NCI-H446 treated with DMSO at 0.1 percent for 48 hours (cell line): ENCODE data around the gene SPINT2.
"Not testable (repeated sequence)": the region's sequence is repeated elsewhere in the genome, so short reads cannot be mapped to it uniquely, and the experiment has no call there.

Experiments used
- DNase-seq: peaks from one replicate; lab custom pipeline; 2025; lab: John Stamatoyannopoulos, UW

The SPINT2 gene

DNA sequence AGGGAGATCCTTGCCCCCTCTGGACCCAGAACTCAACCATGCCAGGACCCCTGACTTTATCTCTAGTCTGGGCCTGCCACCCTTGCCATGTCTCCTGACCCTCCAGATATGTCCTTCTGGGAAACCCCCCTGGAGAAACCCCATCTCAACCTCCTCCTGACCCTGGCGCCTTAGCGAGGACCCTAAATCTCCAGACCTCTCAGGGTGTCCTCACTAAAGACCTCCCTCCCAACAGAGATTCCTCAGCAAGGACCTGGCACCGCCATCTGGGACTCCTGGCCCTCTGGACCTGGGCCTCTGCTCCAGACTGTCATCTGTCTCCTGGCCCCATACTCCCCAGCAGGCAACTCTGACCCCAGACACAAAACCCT lies 56.6 kb downstream of the SPINT2 start:
- DNase-seq = no peak

DNA sequence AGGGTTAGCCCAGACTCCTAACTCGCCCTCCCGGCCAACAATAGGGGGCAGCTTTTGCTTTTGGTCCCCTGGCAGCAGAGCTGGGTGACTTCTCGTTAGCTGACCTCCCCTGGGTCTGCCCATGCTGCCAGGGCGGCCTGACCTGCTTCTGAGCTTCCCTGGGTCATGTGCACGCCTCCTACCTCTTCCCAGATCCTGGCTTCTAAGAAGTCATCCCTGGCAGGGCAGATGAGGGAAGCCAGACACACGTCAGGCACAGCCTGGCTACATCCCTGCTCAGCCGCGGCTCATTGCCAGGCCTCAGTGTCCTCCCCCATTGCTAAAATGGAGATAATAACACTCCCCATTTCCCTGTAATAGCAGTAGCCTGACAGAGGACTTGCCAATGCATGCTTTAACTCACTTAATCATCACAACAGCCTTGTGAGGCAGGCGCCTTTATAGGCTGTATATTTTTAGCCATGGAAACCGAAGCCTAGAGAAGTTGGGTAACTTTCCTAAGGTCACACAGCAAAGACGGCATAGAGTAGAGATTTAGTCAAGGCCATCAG lies 57.3 kb downstream of the SPINT2 start:
- DNase-seq = peak; percentile 3

DNA sequence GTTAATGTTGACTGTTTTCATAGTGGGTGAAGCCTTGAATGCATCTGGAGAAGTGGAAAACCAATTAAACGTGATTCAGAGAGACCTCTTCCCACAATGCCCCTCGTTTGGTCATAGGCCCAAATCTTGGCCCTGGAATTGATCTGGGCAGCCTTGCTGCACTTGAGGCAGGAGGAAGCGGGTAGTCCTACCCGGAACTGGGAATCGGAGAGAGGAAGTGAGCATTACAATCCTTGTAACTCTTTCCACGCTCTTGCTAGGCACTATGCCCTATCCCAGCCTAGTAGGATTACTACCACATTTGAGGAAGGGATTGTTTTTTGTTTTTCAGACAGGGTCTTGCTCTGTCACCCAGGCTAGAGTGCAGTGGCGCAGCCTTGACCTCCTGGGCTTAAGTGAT lies 58.9 kb downstream of the SPINT2 start:
- no peak for DNase-seq

DNA sequence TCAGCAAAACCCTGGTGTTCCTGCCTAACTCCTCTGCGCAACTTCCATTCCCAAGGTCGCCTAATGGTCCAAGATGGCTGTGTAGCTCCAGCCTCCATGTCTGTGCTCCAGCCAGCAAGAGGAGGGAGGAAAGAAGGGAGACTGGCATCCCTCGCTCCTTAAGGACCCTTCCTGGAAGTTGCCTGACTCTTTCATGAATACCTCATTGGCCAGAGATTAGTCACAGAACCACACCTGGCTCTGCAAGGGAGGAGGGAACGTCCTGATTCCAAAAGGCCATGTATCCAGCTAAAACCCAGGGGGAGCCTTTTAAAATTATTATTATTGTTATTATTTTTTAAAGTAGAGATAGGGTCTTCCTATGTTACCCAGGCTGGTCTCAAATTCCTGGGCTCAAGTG lies 60.1 kb downstream of the SPINT2 start:
- DNase-seq = no peak

DNA sequence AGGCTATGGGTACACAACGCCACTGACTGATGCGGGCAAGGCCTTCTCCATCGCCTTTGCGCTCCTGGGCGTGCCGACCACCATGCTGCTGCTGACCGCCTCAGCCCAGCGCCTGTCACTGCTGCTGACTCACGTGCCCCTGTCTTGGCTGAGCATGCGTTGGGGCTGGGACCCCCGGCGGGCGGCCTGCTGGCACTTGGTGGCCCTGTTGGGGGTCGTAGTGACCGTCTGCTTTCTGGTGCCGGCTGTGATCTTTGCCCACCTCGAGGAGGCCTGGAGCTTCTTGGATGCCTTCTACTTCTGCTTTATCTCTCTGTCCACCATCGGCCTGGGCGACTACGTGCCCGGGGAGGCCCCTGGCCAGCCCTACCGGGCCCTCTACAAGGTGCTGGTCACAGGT lies 62.2 kb downstream of the SPINT2 start:
- DNase-seq = no peak

DNA sequence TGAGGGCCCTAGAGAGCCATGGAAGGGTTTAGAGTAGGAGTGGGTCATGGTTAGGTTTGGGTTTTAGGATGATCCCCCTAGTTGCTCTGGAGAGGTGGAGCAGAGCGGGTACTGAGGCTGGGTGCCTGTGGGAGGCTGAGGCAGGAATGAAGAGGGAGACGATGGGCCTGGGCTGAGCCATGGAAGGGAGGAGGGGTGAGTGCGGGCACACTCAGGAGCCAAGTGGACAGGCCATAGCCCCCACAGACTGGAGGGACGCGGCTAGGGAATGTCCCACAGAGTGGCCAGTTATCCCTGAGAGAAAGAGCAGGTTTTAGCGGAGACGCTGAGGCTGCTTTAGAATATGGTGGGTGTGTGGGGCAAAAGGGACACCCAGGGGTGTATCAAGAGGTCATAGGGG lies 65.3 kb downstream of the SPINT2 start:
- DNase-seq = no peak

DNA sequence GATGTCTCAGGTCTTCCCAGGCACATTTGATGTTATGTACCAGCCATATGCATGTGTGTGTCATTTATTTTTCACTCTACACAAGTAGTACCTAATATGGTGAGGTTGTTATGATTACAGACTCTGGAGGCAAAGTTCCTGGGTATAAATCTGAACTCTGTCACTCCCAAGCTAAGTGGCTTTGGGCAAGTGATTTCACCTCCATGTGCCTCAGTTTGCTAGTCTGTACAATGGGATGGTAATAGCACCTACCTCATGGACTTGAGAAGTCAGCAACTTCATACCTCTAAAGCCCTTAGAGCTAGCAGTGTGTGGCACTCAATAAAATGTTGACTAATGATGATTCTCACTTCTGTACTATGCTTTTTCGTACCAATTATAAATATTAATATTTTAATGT lies 67.4 kb downstream of the SPINT2 start:
- DNase-seq = no peak

DNA sequence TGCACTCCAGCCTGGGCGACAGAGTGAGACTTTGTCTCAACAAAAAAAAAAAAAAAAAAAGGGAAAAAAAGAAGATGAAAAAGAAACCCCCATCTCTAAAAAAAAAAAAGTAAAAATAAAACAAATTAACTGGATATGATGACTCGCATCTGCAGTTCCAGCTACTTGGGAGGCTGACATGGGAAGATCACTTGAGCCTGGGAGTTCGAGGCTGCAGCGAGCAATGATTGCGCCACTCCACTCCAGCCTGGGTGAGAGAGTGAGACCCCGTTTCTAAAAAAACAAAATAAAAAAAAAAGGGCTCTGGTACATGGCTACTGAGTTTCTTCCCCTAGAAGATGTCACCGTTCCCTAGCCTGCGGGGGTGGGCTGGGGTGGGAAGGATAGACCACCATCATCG lies 68.9 kb downstream of the SPINT2 start:
- DNase-seq = no peak

DNA sequence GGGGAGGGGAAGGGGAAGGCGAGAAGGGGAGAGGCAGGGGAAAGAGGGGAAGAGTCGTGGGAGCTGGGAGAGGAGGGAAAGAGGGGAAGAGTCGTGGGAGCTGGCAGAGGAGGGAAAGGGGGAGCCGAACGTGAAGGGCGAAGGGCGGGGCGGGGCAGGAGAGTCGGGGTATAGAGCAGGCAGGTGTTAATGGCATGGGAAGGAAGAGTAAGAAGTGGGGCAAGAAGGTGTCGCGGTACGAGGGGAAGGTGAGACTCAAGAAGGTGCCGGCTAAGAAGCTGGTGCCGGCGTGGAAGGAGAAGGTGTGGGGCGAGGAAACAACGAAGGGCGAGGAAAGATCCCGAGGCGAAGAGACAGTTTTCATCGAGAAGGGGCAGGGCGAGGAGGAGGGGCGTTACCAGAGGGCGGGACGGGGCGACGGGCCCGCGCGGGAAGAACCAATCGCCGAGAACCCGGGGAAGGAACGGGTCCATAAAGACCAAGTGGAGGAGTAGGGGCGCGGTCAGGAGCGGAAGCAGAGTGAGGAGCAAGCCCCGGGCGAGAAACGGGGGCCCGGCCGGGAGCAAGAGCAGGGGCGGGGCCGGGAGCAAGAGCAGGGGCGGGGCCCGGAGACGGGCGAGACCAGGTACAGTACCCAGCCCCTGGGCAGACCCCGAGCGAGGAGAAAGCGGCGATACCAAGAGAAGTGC lies 71.7 kb downstream of the SPINT2 start:
- peak; percentile 91 for DNase-seq

DNA sequence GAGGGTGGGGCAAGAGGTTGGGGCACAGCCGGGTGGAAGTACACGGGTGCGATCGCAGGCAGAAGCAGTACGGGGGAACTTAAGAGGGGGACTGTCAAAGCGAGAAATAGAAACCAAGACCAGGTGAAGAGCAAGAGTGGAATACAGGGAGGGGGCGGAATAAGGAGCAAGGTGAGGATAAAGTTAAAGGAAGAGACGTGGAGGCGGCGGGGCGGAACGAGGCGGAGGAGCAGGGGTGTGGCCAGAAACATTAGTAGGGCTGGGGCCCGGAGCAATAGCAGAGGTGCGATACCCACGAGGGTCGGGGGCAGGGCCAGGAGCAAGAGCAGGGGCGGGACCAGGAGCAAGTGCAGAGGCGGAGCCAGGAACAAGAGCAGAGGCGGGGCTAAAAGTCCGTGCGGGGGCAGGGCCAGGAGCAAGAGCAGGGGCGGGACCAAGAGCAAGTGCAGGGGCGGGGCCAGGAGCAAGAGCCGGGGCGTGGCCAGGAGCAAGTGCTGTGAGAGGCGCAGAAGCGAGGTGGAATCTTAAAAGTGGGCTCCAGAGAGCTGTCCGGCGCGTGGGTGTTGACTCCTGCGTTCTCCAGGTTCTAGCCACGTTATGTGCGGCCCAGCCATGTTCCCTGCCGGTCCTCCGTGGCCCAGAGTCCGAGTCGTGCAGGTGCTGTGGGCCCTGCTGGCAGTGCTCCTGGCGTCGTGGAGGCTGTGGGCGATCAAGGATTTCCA lies 72.4 kb downstream of the SPINT2 start:
- peak; percentile 91 for DNase-seq

DNA sequence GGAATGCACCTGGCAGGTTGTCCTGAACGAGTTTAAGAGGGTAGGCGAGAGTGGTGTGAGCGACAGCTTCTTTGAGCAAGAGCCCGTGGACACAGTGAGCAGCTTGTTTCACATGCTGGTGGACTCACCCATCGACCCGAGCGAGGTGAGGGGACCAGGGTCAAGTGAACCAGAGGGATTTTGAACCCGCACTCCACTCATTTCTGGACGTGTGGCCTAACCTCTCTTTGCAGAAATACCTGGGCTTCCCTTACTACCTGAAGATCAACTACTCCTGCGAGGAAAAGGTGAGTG lies 72.9 kb downstream of the SPINT2 start:
- DNase-seq = no peak

DNA sequence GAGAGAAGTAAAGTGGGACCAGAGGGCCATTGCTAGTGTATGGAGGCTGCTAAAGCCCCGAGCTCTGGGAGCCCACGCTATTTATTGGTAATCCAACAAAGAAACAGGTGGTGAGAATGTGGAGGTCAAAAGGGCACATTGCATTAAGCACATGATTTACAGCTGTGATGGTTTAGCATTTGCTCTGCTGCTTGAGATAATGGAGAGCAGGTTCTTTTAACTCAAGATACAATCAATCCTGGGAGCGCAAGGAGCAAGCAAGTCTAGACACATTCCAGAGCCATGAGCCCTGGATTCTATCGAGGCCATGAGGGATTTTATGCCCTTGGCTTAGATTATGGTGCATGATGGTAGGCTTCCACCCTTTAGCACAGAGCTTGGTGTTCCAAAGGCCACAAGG lies 74.6 kb downstream of the SPINT2 start:
- not testable (repeated sequence) for DNase-seq

DNA sequence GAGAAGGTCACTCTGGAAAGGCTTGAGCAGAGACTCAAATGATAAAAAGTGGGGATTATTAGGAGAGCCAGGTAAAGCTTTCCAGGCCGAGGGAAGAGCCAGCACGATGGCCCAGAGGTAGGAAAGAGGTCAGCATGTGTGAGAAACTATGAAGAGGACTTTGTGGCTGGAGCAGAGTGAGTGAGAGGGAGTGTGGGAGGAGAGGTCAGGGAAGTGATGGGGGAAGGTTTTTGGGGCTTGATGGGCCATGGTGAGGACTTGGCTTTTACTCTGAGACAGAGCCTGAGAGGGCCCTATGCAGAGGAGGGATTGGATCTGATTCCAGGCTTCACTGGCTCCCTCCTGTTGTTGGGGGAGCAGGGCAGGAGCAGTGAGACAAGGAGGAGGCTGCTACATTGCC lies 76.6 kb downstream of the SPINT2 start:
- DNase-seq = no peak
